ENCODE measurements around the gene RNF7. TPM values are rescaled to one million over a fixed set of nuclear protein-coding genes. Genes with fewer than 3 reads are reported as not detected.
"Not testable (repeated sequence)": the region's sequence is repeated elsewhere in the genome, so short reads cannot be mapped to it uniquely, and the experiment has no call there.

RNF7 gene
- 10 to 100 TPM; 68.8 to 72.9 TPM for total RNA-seq

DNA sequence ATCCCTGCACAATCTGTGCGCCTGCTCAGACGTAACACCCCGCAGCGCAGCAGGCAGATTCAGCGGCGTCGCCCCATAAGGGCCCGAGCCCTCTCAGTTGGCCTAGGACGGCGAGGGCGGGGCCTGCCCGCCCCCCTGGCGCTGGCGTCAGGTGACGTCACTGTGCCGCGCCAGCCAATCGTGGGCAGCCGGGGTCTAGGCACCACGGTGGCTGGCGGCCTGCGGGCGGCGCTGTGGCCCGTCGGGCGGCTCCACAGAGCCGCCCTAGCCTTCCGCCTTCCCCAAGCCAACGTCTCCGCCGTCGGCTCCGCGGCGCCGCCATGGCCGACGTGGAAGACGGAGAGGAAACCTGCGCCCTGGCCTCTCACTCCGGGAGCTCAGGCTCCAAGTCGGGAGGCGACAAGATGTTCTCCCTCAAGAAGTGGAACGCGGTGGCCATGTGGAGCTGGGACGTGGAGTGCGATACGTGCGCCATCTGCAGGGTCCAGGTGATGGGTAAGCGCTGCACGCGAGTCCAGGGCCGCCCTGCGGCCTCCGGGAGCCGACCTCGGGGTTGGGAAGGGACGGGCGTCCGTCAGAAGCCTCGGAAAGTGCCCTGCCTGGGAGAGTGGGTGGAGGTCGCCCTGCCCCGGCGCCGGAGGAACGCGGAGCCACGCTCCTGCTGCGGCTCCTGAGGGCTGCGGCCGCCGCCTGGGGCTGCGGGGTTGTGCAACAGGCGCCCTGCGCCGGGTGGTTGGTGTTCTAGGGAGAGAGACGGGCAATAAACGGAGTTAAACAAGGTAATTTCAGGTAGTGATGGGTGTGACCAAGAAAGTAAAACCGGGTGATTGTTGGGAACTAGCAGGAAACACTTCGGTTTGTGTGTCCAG is at the start of gene RNF7:
TSS of gene RNF7 (plus strand) at position 277 of the 869 bp plus-strand sequence. CDS start at position 321, 44 bp downstream.
- Mint-ChIP-seq H3K4me3 (peak within 1 kb of the TSS; percentile 88), H3K36me3 (ENCODE audit: low read depth) (peaks cover 9% of the 10 kb centered on the region), H3K9me3 (no peaks in the 10 kb centered on the region), H3K27ac (peak within 1 kb of the TSS; percentile 98), H3K4me1 (peaks cover 42% of the 10 kb centered on the region), H3K27me3 (peaks cover 3% of the 10 kb centered on the region)
- POLR2A ChIA-PET: interaction anchor here (0.8 to 5.1 kb wide), 14 partner anchors 10 to 840 kb away, joined by 3 to 90 read pairs (median 6); partner anchors contain the start of genes ATP1B3, ATR, GRK7 and RASA2
- CTCF ChIA-PET: interaction anchor here (0.6 to 4.4 kb wide), 32 partner anchors 15 to 642 kb away, joined by 3 to 76 read pairs (median 4); partner anchors contain the start of genes ATP1B3, GRK7 and PXYLP1
- DNase-seq: peak; percentile 98

- no peaks in the 10 kb centered on the region for H3K27me3 Mint-ChIP-seq
- H3K27ac Mint-ChIP-seq: no peak overlapping the region
- H3K9me3 Mint-ChIP-seq: peaks cover 2% of the 10 kb centered on the region
- ChIA-PET CTCF (interaction anchor here (0.7 kb wide), 1 partner anchor 7 kb away, joined by 3 read pairs; no protein-coding TSS in a partner anchor), POLR2A (no interaction called here)
- no peak for DNase-seq
- H3K36me3 Mint-ChIP-seq (ENCODE audit: low read depth): no peaks in the 10 kb centered on the region
- H3K4me1 Mint-ChIP-seq: peaks cover 12% of the 10 kb centered on the region
- no peak overlapping the region for H3K4me3 Mint-ChIP-seq
Observed at GRCh38 chr3:141690431-141691072, 47.5 kb upstream of the RNF7 start.

DNA sequence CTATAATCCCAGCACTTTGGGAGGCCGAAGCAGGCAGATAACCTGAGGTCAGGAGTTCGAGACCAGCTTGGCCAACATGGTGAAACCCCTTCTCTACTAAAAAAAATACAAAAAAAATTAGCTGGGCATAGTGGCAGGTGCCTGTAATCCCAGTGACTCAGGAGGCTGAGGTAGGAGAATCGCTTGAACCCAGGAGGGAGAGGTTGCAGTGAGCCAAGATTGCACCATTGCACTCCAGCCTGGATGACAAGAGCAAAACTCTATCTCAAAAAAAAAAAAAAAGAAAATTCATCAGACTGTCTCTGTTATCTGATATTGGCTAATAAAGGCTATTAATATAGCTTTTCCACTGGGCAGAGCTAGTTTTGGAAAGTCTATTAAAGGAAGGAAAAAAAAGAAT is 46.6 kb upstream of the RNF7 start:
- POLR2A ChIA-PET; H3K4me3 Mint-ChIP-seq; H3K27ac Mint-ChIP-seq; DNase-seq; CTCF ChIA-PET; H3K27me3 Mint-ChIP-seq; H3K9me3 Mint-ChIP-seq; H3K36me3 Mint-ChIP-seq (ENCODE audit: low read depth); H3K4me1 Mint-ChIP-seq: not testable (repeated sequence)

GRCh38 chr3:141692973-141693372 is 45.1 kb upstream of the RNF7 start:
- H3K4me3 Mint-ChIP-seq; H3K27me3 Mint-ChIP-seq; DNase-seq; H3K36me3 Mint-ChIP-seq (ENCODE audit: low read depth); H3K9me3 Mint-ChIP-seq; H3K27ac Mint-ChIP-seq; POLR2A ChIA-PET; H3K4me1 Mint-ChIP-seq; CTCF ChIA-PET: not testable (repeated sequence)

DNA sequence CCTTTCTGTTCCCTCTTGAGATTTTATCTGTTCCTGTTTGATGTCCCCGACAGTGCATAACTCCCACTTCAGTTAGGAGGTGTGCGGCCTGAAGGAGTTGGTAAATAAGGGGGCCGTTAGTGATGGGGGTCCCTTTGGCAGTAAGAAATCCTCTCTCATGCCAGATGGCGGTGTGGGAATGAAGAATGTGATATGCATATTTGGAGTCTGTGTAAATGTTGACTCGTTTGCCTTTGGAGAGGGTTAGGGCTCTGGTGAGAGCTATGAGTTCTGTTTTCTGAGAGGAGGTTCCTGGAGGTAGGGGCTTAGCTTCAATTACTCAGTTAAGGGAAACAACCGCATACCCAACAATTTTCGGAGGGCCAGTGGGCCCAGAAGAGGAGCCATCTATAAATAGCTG is 38.8 kb upstream of the RNF7 start:
- H3K27ac Mint-ChIP-seq: no peak overlapping the region
- CTCF ChIA-PET: no interaction called here
- peaks cover 6% of the 10 kb centered on the region for H3K27me3 Mint-ChIP-seq
- no peak overlapping the region for H3K4me3 Mint-ChIP-seq
- no peaks in the 10 kb centered on the region for H3K9me3 Mint-ChIP-seq
- POLR2A ChIA-PET: no interaction called here
- no peaks in the 10 kb centered on the region for H3K4me1 Mint-ChIP-seq
- no peak for DNase-seq
- H3K36me3 Mint-ChIP-seq (ENCODE audit: low read depth): no peaks in the 10 kb centered on the region

- H3K27ac Mint-ChIP-seq: no peak overlapping the region
- no peaks in the 10 kb centered on the region for H3K4me1 Mint-ChIP-seq
- H3K27me3 Mint-ChIP-seq: peaks cover 6% of the 10 kb centered on the region
- H3K9me3 Mint-ChIP-seq: no peaks in the 10 kb centered on the region
- no peaks in the 10 kb centered on the region for H3K36me3 Mint-ChIP-seq (ENCODE audit: low read depth)
- DNase-seq: no peak
- H3K4me3 Mint-ChIP-seq: no peak overlapping the region
- ChIA-PET POLR2A (no interaction called here), CTCF (no interaction called here)
Observed at GRCh38 chr3:141699897-141700296, 38.2 kb upstream of the RNF7 start.

DNA sequence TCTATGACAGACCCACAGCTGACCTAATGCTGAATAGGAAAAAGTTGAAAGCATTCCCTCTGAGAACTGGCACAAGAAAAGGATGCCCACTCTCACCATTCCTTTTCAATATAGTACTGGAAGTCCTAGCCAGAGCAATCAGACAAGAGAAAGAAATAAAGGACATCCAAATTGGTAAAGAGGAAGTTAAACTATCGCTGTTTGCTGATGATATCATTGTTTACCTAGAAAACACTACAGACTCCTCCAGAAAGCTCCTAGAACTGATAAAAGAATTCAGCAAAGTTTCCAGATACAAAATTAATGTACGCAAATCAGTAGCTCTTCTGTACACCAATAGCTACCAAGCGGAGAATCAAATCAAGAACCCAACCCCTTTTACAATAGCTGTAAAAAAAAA is 34.7 kb upstream of the RNF7 start:
- H3K36me3 Mint-ChIP-seq (ENCODE audit: low read depth); POLR2A ChIA-PET; H3K9me3 Mint-ChIP-seq; H3K4me1 Mint-ChIP-seq; H3K27ac Mint-ChIP-seq; CTCF ChIA-PET; H3K27me3 Mint-ChIP-seq; H3K4me3 Mint-ChIP-seq; DNase-seq: not testable (repeated sequence)

- POLR2A ChIA-PET: no interaction called here
- Mint-ChIP-seq H3K27ac (no peak overlapping the region), H3K4me3 (no peak overlapping the region), H3K4me1 (no peaks in the 10 kb centered on the region), H3K9me3 (no peaks in the 10 kb centered on the region), H3K36me3 (ENCODE audit: low read depth) (no peaks in the 10 kb centered on the region), H3K27me3 (peaks cover 6% of the 10 kb centered on the region)
- CTCF ChIA-PET: no interaction called here
- no peak for DNase-seq
Observed at GRCh38 chr3:141707741-141708203, 30.3 kb upstream of the RNF7 start.

- H3K27me3 Mint-ChIP-seq: peaks cover 2% of the 10 kb centered on the region
Observed at GRCh38 chr3:141708367-141708766, 29.7 kb upstream of the RNF7 start.

DNA sequence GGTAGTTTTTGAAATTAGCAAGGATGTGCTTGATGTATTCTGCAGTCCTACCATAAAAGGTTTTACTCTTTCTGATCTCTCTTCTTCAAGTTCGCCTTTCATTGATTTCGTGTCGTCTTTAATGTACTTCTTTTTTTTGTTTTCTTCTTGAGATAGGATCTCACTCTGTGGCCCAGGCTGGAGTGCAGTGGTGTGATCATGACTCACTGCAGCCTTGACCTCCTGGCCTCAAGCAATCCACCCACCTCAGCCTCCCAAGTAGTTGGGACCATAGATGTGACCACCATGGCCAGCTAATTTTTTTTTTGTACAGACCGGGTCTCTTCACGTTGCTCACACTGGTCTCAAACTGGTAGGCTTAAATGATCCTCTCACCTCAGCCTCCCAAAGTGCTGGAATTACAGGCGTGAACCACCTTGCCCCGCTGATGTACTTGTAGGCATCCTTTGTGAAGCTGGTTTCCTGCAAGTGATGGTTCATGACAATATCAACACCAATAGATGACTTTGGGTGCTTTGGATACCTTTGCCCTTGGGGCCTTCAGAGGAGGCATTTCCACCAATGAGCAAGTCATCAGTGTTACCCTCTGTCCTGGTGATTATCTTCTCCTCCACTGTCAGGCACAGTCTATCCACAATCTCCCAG is 28.9 kb upstream of the RNF7 start:
- H3K9me3 Mint-ChIP-seq: no peaks in the 10 kb centered on the region
- H3K36me3 Mint-ChIP-seq (ENCODE audit: low read depth): no peaks in the 10 kb centered on the region
- no peak overlapping the region for H3K4me3 Mint-ChIP-seq
- CTCF ChIA-PET: no interaction called here
- POLR2A ChIA-PET: no interaction called here
- H3K27ac Mint-ChIP-seq: no peak overlapping the region
- no peak for DNase-seq
- no peaks in the 10 kb centered on the region for H3K4me1 Mint-ChIP-seq
- H3K27me3 Mint-ChIP-seq: no peaks in the 10 kb centered on the region

More at GRCh38 chr3:141708367-141708766, 29.7 kb upstream of the RNF7 start:
- no peak overlapping the region for H3K27ac Mint-ChIP-seq
- no peaks in the 10 kb centered on the region for H3K4me1 Mint-ChIP-seq
- no peak for DNase-seq
- H3K36me3 Mint-ChIP-seq (ENCODE audit: low read depth): no peaks in the 10 kb centered on the region
- no peak overlapping the region for H3K4me3 Mint-ChIP-seq
- ChIA-PET POLR2A (no interaction called here), CTCF (no interaction called here)
- no peaks in the 10 kb centered on the region for H3K9me3 Mint-ChIP-seq

GRCh38 chr3:141710121-141710520 is 28.0 kb upstream of the RNF7 start:
- ChIA-PET POLR2A (no interaction called here), CTCF (no interaction called here)
- Mint-ChIP-seq H3K27ac (no peak overlapping the region), H3K36me3 (ENCODE audit: low read depth) (no peaks in the 10 kb centered on the region), H3K4me1 (no peaks in the 10 kb centered on the region), H3K27me3 (no peaks in the 10 kb centered on the region), H3K9me3 (no peaks in the 10 kb centered on the region), H3K4me3 (no peak overlapping the region)
- no peak for DNase-seq

DNA sequence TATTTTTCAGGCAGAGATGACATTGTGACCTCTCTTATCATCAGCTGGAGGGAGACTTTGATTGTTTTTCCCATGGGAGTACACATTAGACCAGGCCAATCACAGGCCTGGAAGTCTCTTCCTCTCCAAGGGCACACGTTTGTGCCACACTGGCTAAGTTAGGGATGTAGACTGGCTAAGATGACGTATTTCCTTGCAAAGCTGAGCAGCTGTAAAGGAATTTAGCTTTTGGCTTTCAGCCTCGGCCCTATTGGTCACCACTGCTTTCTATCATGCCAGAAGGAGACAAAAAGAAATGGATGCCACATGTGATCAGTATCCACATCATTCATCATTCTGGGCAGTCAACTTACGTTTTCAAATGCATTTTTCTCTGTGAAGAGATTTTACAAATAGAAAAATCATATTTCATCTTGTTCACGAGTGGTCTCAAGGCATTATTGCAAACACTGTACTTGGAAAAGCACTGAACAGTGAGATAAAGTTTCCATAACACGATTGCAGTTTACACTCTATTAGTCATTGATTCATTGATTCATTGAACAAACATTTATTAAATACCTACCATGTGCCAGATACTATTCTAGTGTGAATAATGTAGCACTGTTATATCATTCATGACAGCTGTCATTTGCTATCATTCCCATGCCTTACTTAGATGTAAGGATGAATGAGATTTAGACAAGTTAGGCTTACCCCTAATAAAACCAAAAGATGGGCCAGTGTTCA is 27.0 kb upstream of the RNF7 start:
- Mint-ChIP-seq H3K4me3 (no peak overlapping the region), H3K36me3 (ENCODE audit: low read depth) (no peaks in the 10 kb centered on the region), H3K27me3 (no peaks in the 10 kb centered on the region), H3K4me1 (no peaks in the 10 kb centered on the region), H3K27ac (no peak overlapping the region), H3K9me3 (peaks cover 3% of the 10 kb centered on the region)
- DNase-seq: no peak
- ChIA-PET CTCF (no interaction called here), POLR2A (no interaction called here)

- POLR2A ChIA-PET: no interaction called here
- Mint-ChIP-seq H3K27ac (no peak overlapping the region), H3K4me1 (no peaks in the 10 kb centered on the region), H3K9me3 (peaks cover 9% of the 10 kb centered on the region), H3K36me3 (ENCODE audit: low read depth) (no peaks in the 10 kb centered on the region), H3K27me3 (peaks cover 9% of the 10 kb centered on the region), H3K4me3 (no peak overlapping the region)
- DNase-seq: no peak
- CTCF ChIA-PET: interaction anchor here (0.6 kb wide), 1 partner anchor 24 kb away, joined by 3 read pairs; the partner anchor contains the start of gene RNF7
Observed at GRCh38 chr3:141714671-141715070, 23.4 kb upstream of the RNF7 start.
